ENCODE results near the gene NAP1L5. TPM values are rescaled to one million over a fixed set of nuclear protein-coding genes. Genes with fewer than 3 reads are reported as not detected.

The NAP1L5 gene
- total RNA-seq, 2 donors from 2014 or later = 9.3 to 15.0 TPM

- intact Hi-C loops (cut with DNase I) = no loop called here
- no peak for DNase-seq (ENCODE audit: low spot score)
Observed at GRCh38 chr4:88674979-88675378, 22.6 kb downstream of the NAP1L5 start.

GRCh38 chr4:88674565-88674964 lies 23.1 kb downstream of the NAP1L5 start:
- intact Hi-C loops (cut with DNase I) = no loop called here
- DNase-seq (ENCODE audit: low spot score) = no peak

- intact Hi-C loops (cut with DNase I) = no loop called here
Observed at GRCh38 chr4:88673886-88674285, 23.7 kb downstream of the NAP1L5 start.

GRCh38 chr4:88672987-88673386 lies 24.6 kb downstream of the NAP1L5 start:
- intact Hi-C loops (cut with DNase I) = no loop called here
- no peak for DNase-seq (ENCODE audit: low spot score)

More at GRCh38 chr4:88673886-88674285, 23.7 kb downstream of the NAP1L5 start:
- DNase-seq (ENCODE audit: low spot score) = no peak

- intact Hi-C loops (cut with DNase I) = loop anchor here in 1 of 2 donors (10.0 kb wide), 1 partner anchor 137 kb away; the partner anchor contains the start of gene PYURF
- DNase-seq (ENCODE audit: low spot score) = no peak
Observed at GRCh38 chr4:88661739-88662138, 35.9 kb downstream of the NAP1L5 start.

GRCh38 chr4:88660446-88661294 lies 37.0 kb downstream of the NAP1L5 start:
- intact Hi-C loops (cut with DNase I) = loop anchor here in 1 of 2 donors (10.0 kb wide), 1 partner anchor 136 kb away; the partner anchor contains the start of gene PYURF
- DNase-seq (ENCODE audit: low spot score) = no peak

GRCh38 chr4:88659890-88660208 lies 37.8 kb downstream of the NAP1L5 start:
- no peak for DNase-seq (ENCODE audit: low spot score)
- intact Hi-C loops (cut with DNase I) = loop anchor here (5.0 to 10.0 kb wide), 3 partner anchors 65 to 135 kb away; partner anchors contain the start of genes HERC3 (in 1 of the 2) and PYURF (in 1 of the 2)

GRCh38 chr4:88659055-88659889 lies 38.4 kb downstream of the NAP1L5 start:
- intact Hi-C loops (cut with DNase I) = loop anchor here in 1 of 2 donors (5.0 to 10.0 kb wide), 2 partner anchors 64 to 132 kb away; partner anchors contain the start of gene HERC3
- no peak for DNase-seq (ENCODE audit: low spot score)

- no peak for DNase-seq (ENCODE audit: low spot score)
- intact Hi-C loops (cut with DNase I) = loop anchor here in 1 of 2 donors (5.0 to 10.0 kb wide), 2 partner anchors 60 to 128 kb away; partner anchors contain the start of gene HERC3
Observed at GRCh38 chr4:88655226-88655625, 42.4 kb downstream of the NAP1L5 start.

- DNase-seq (ENCODE audit: low spot score) = no peak
- intact Hi-C loops (cut with DNase I) = loop anchor here in 1 of 2 donors (10.0 kb wide), 1 partner anchor 59 kb away; the partner anchor contains the start of gene HERC3
Observed at GRCh38 chr4:88653371-88653946, 44.2 kb downstream of the NAP1L5 start.

GRCh38 chr4:88649716-88650115 lies 47.9 kb downstream of the NAP1L5 start:
- no peak for DNase-seq (ENCODE audit: low spot score)
- intact Hi-C loops (cut with DNase I) = loop anchor here (10.0 kb wide), 2 partner anchors 55 to 325 kb away; partner anchors contain the start of gene HERC3 (in 1 of the 2)

GRCh38 chr4:88646528-88647280 lies 50.9 kb downstream of the NAP1L5 start:
- DNase-seq (ENCODE audit: low spot score) = no peak
- intact Hi-C loops (cut with DNase I) = loop anchor here in 1 of 2 donors (10.0 kb wide), 1 partner anchor 322 kb away; no protein-coding TSS in a partner anchor

GRCh38 chr4:88645994-88646393 lies 51.6 kb downstream of the NAP1L5 start:
- DNase-seq (ENCODE audit: low spot score) = no peak
- intact Hi-C loops (cut with DNase I) = loop anchor here in 1 of 2 donors (10.0 kb wide), 1 partner anchor 321 kb away; no protein-coding TSS in a partner anchor

Other genes starting within 250 kb of the NAP1L5 start
- gene HERC5, start 240.7 kb downstream of the NAP1L5 start, total RNA-seq = 1 to 10 TPM; 3.7 to 5.7 TPM
- 10 to 100 TPM; 61.6 to 65.9 TPM for gene PYURF, start 174.1 kb downstream of the NAP1L5 start, total RNA-seq
- gene HERC3, start 105.3 kb downstream of the NAP1L5 start, total RNA-seq = 10 to 100 TPM; 27.1 to 53.6 TPM

Measured in posterior vena cava (tissue), 2 donors.